Endothelial cell of umbilical vein (primary cell): ENCODE measurements around the gene PYGB. TPM values are rescaled to one million over a fixed set of nuclear protein-coding genes. Genes with fewer than 3 reads are reported as not detected.

Experiments used
- BruUV-seq: library from RNA; stranded (reverse); fragments of 400-500 nt; replicated peaks from 2 replicates; lab custom pipeline; 2021; lab: Mats Ljungman, UMichigan
- CTCF ChIA-PET: fragments of 300-600, 350-600 bp; sonication (Branson Sonifier 250); formaldehyde crosslinking; loops from one replicate; lab custom pipeline; 2021; ENCODE audit warnings: antibody characterized with exemption, inconsistent platforms; lab: Charles Lee
- POLR2A ChIA-PET: fragments of 300-600, 350-600 bp; sonication (Branson Sonifier 250); formaldehyde crosslinking; loops from one replicate; lab custom pipeline; 2021; ENCODE audit warnings: antibody characterized with exemption, inconsistent platforms; lab: Charles Lee
- DNase-seq: peaks from one replicate; pipeline ENCODE4 v3.0.0-alpha.2; 2011; ENCODE audit warnings: low read depth, low spot score
- FAIRE-seq: peaks from 2 replicates; lab custom pipeline; 2011; peaks lifted over from hg19 to GRCh38; lab: Jason Lieb, UNC
- H2AFZ ChIP-seq: 2 replicates; pipeline ENCODE4 v1.6.0; 2012; ENCODE audit warnings: low read depth, low read length, control low read depth, inconsistent platforms
- H3K27ac ChIP-seq: 2 replicates; pipeline ENCODE4 v1.5.1; 2011; ENCODE audit warnings: low read depth, mild to moderate bottlenecking, control low read depth, low read length, moderate library complexity; ENCODE audit not compliant: insufficient read depth
- H3K27me3 ChIP-seq, 2 experiments: 2 replicates each; pipeline versions ENCODE4 v1.6.0 to v1.6.1; 2011; ENCODE audit warnings: low read length in 2 of 2, mixed read lengths in 1 of 2; ENCODE audit not compliant: control insufficient read depth in 2 of 2, insufficient read depth in 2 of 2
- H3K36me3 ChIP-seq, 2 experiments: 2 replicates in 1 of 2; 3 replicates in 1 of 2; pipeline ENCODE4 v1.5.1; 2011; ENCODE audit warnings: low read length in 2 of 2, mild to moderate bottlenecking in 1 of 2, moderate library complexity in 1 of 2; ENCODE audit not compliant: control insufficient read depth in 2 of 2, insufficient read depth in 2 of 2; ENCODE audit errors: extremely low read depth in 1 of 2
- H3K4me1 ChIP-seq: 3 replicates; pipeline ENCODE4 v1.5.1; 2011; ENCODE audit warnings: mild to moderate bottlenecking, low read length; ENCODE audit not compliant: control insufficient read depth, insufficient read depth; ENCODE audit errors: extremely low read depth
- H3K4me2 ChIP-seq: 2 replicates; pipeline ENCODE4 v1.6.1; 2011; ENCODE audit warnings: low read length, control low read depth, mixed read lengths; ENCODE audit not compliant: insufficient read depth
- H3K4me3 ChIP-seq, 3 experiments: fragments of 200-600 bp in 1 of 3; sonication (generic), shearing (Covaris generic) in 1 of 3; replicated peaks in 1 of 3; 2 replicates each; pipeline ENCODE4 v1.5.1; 2011 to 2016; ENCODE audit warnings: control low read depth in 3 of 3, low read length in 3 of 3, mild to moderate bottlenecking in 2 of 3, inconsistent platforms in 1 of 3, low read depth in 1 of 3, moderate library complexity in 1 of 3; ENCODE audit not compliant: insufficient read depth in 1 of 3
- H3K79me2 ChIP-seq: 2 replicates; pipeline ENCODE4 v1.6.0; 2012; ENCODE audit warnings: low read length, inconsistent platforms; ENCODE audit not compliant: control insufficient read depth, insufficient read depth
- H3K9ac ChIP-seq: replicated peaks from 2 replicates; pipeline ENCODE3; 2011; ENCODE audit warnings: low read length, control low read depth; ENCODE audit not compliant: insufficient read depth; ENCODE audit errors: extremely low read depth
- H3K9me1 ChIP-seq: replicated peaks from 3 replicates; pipeline ENCODE4 v1.6.0; 2011; ENCODE audit warnings: mild to moderate bottlenecking, low read length; ENCODE audit not compliant: control insufficient read depth, insufficient read depth; ENCODE audit errors: extremely low read depth
- H3K9me3 ChIP-seq: replicated peaks from 2 replicates; pipeline ENCODE4 v1.5.1; 2012; ENCODE audit warnings: low read length, inconsistent platforms; ENCODE audit not compliant: control insufficient read depth, insufficient read depth
- H4K20me1 ChIP-seq: replicated peaks from 2 replicates; pipeline ENCODE3; 2011; ENCODE audit warnings: mild to moderate bottlenecking, low read length; ENCODE audit not compliant: control insufficient read depth, insufficient read depth; ENCODE audit errors: extremely low read depth
- CTCF ChIP-seq, 2 donors: IDR thresholded peaks; 1 replicate in 1 of 2; 2 replicates in 1 of 2; pipeline ENCODE4 v1.5.1; 2011; ENCODE audit warnings: low read length in 2 of 2, mild to moderate bottlenecking in 2 of 2, moderate library complexity in 2 of 2, control low read depth in 1 of 2, inconsistent platforms in 1 of 2, low read depth in 1 of 2; ENCODE audit not compliant: insufficient read depth in 1 of 2; ENCODE audit errors: extremely low read depth in 1 of 2
- EZH2 ChIP-seq: IDR thresholded peaks from 2 replicates; pipeline ENCODE4 v1.6.1; 2012; ENCODE audit warnings: borderline replicate concordance, low read depth, mild to moderate bottlenecking, moderate library complexity, low read length, inconsistent platforms; ENCODE audit not compliant: severe bottlenecking
- FOS ChIP-seq: IDR thresholded peaks from 2 replicates; pipeline ENCODE4 v1.6.1; 2011; ENCODE audit warnings: mild to moderate bottlenecking, low read length, moderate library complexity, borderline replicate concordance; ENCODE audit not compliant: insufficient read depth
- GATA2 ChIP-seq: IDR thresholded peaks from 2 replicates; pipeline ENCODE4 v1.7.0; 2011; ENCODE audit warnings: low read depth, mild to moderate bottlenecking, moderate library complexity, mixed read lengths, low read length; ENCODE audit not compliant: insufficient read length, insufficient read depth
- JUN ChIP-seq: IDR thresholded peaks from 2 replicates; pipeline ENCODE4 v1.6.1; 2011; ENCODE audit warnings: borderline replicate concordance, low read depth; ENCODE audit not compliant: insufficient read length, insufficient read depth
- MAX ChIP-seq: IDR thresholded peaks from 2 replicates; pipeline ENCODE4 v1.6.1; 2011; ENCODE audit not compliant: insufficient read depth, insufficient read length
- MYC ChIP-seq: IDR thresholded peaks from one replicate; pipeline ENCODE4 v1.6.1; 2011; ENCODE audit warnings: mild to moderate bottlenecking, low read depth, low read length
- POLR2A ChIP-seq: IDR thresholded peaks from 2 replicates; pipeline ENCODE4 v1.6.1; 2012; ENCODE audit warnings: low read depth, mild to moderate bottlenecking, control low read depth, low read length
- POLR2AphosphoS5 ChIP-seq: IDR thresholded peaks from 2 replicates; pipeline ENCODE4 v1.6.1; 2012; ENCODE audit warnings: low read depth, mild to moderate bottlenecking, control low read depth, low read length, moderate library complexity; ENCODE audit not compliant: insufficient read depth
- dilution Hi-C: fragments of 300-500 bp; cut with MboI; formaldehyde crosslinking; loops from one replicate; pipeline ENCODE4 v1.15.0; 2019; ENCODE audit warnings: low sequenced_read_pairs; ENCODE audit not compliant: extremely low pct_ligation_motif_present
- intact Hi-C: fragments of 100-400 bp; cut with micrococcal nuclease; formaldehyde crosslinking; loops from one replicate; pipeline ENCODE4 v1.10.0; 2022
- polyA plus RNA-seq, 4 experiments: library from polyadenylated mRNA; depleted of rRNA in 3 of 4; stranded (reverse) in 3 of 4; unstranded in 1 of 4; fragments of >200 nt; gene quantifications; 2 replicates each; pipeline versions ENCODE4 v1.2.1 to v1.2.3, GENCODE V29; 2011 to 2012; ENCODE audit warnings: missing spikeins in 1 of 4
- total RNA-seq: library from RNA; stranded (reverse); gene quantifications from 2 replicates; pipeline ENCODE4 v1.2.3, GENCODE V29; 2021

Gene PYGB
- total and polyA plus RNA-seq, 2 donors (not counting 3 experiments of a cell fraction or from before 2014, with no cell fraction given), result 36.1 to 60.2 TPM

- H2AFZ ChIP-seq, result no peak overlapping the region
- POLR2A ChIA-PET, result no interaction called here
- H3K36me3 ChIP-seq, result peaks cover 0 to 3% of the 10 kb centered on the region in 2 experiments
- dilution Hi-C loops (no loop called here), intact Hi-C loops (no loop called here)
- H3K9me3 ChIP-seq, result no peaks in the 10 kb centered on the region
- no peaks in the 10 kb centered on the region for H4K20me1 ChIP-seq
- H3K4me2 ChIP-seq, result no peak overlapping the region
- CTCF ChIA-PET, result interaction anchor here (5.1 kb wide), 1 partner anchor 96 kb away, joined by 49 read pairs; no protein-coding TSS in a partner anchor
- no peak for TF ChIP-seq MYC
- no peak for TF ChIP-seq MAX
- TF ChIP-seq FOS, result no peak
- no peak for TF ChIP-seq POLR2A
- no peak for TF ChIP-seq POLR2AphosphoS5
- no peak for TF ChIP-seq GATA2
- no peak for TF ChIP-seq JUN
- TF ChIP-seq EZH2, result no peak
- TF ChIP-seq CTCF (IDR thresholded peaks at IDR 0.05; ENCODE audit: extremely low read depth in 1 of 2, insufficient read depth in 1 of 2, low read depth in 1 of 2, low read length in 2 of 2), result no peak
- no peaks in the 10 kb centered on the region for H3K9me1 ChIP-seq
- no TSS peak for BruUV-seq
- FAIRE-seq (no peak), DNase-seq (no peak)
- H3K27ac ChIP-seq, result no peak overlapping the region
- no peak overlapping the region for H3K4me3 ChIP-seq
- no peaks in the 10 kb centered on the region for H3K27me3 ChIP-seq
- H3K79me2 ChIP-seq, result no peaks in the 10 kb centered on the region
- no peaks in the 10 kb centered on the region for H3K4me1 ChIP-seq
- no peak overlapping the region for H3K9ac ChIP-seq
These were observed 54.7 kb downstream of the PYGB start for GRCh38 chr20:25302596-25302995.
